ENCODE measurements around the gene SHD.
"Not testable (repeated sequence)": the region's sequence is repeated elsewhere in the genome, so short reads cannot be mapped to it uniquely, and the experiment has no call there.

DNA sequence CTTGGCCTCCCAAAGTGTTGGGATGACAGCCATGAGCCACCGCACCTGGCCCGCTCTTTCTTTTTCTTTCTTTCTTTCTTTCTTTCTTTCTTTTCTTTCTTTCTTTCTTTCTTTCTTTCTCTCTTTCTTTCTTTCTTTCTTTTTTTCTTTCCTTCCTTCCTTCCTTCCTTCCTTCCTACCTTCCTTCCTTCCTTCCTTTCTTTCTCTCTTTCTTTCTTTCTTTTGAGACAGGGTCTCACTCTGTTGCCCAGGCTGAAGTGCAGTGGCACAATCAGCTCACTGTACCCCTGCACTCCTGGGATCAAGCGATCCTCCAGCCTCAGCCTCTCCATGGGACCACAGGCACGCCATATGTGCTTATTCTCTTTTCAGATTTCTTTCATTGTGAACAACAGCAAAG, 7.1 kb downstream of the SHD start:
- not testable (repeated sequence) for TF ChIP-seq POLR2A (IDR thresholded peaks at IDR 0.05; ENCODE audit: low read depth, low read length); POLR2AphosphoS5 (IDR thresholded peaks at IDR 0.05; ENCODE audit: insufficient read depth, low read depth, low read length)
- TF ChIP-seq, protein P1, sequence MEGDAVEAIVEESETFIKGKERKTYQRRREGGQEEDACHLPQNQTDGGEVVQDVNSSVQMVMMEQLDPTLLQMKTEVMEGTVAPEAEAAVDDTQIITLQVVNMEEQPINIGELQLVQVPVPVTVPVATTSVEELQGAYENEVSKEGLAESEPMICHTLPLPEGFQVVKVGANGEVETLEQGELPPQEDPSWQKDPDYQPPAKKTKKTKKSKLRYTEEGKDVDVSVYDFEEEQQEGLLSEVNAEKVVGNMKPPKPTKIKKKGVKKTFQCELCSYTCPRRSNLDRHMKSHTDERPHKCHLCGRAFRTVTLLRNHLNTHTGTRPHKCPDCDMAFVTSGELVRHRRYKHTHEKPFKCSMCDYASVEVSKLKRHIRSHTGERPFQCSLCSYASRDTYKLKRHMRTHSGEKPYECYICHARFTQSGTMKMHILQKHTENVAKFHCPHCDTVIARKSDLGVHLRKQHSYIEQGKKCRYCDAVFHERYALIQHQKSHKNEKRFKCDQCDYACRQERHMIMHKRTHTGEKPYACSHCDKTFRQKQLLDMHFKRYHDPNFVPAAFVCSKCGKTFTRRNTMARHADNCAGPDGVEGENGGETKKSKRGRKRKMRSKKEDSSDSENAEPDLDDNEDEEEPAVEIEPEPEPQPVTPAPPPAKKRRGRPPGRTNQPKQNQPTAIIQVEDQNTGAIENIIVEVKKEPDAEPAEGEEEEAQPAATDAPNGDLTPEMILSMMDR (IDR thresholded peaks at IDR 0.05; ENCODE audit: extremely low read depth in 1 of 2, insufficient read depth in 1 of 2, low read depth in 1 of 2, low read length in 2 of 2): not testable (repeated sequence)
